Liver (tissue), 3 donors: ENCODE results near the gene SLC7A14.

Experiments
- ATF3 ChIP-seq: IDR thresholded peaks from 2 replicates; pipeline ENCODE4 v1.6.1; 2016; ENCODE audit warnings: antibody characterized with exemption
- CTCF ChIP-seq: fragments of 150-350 bp; IDR thresholded peaks from 2 replicates; pipeline ENCODE4 v1.5.1; 2017; ENCODE audit warnings: improper control_type of control experiment, low read depth, low read length; ENCODE audit not compliant: missing input control
- EGR1 ChIP-seq, 2 donors: IDR thresholded peaks; 2 replicates each; pipeline ENCODE4 v1.6.1; 2016 to 2018; ENCODE audit warnings: antibody characterized with exemption in 2 of 2, low read depth in 2 of 2
- GABPA ChIP-seq, 2 donors: IDR thresholded peaks in 1 of 2; conservative IDR thresholded peaks in 1 of 2; 2 replicates each; pipeline ENCODE4 v1.6.1; 2016; ENCODE audit warnings: antibody characterized with exemption in 2 of 2, mild to moderate bottlenecking in 1 of 2, moderate library complexity in 1 of 2
- MAX ChIP-seq: IDR thresholded peaks from 2 replicates; pipeline ENCODE4 v1.6.1; 2016; ENCODE audit warnings: antibody characterized with exemption
- RAD21 ChIP-seq, 2 donors: IDR thresholded peaks; 2 replicates each; pipeline ENCODE4 v1.6.1; 2016; ENCODE audit warnings: antibody characterized with exemption in 2 of 2, mild to moderate bottlenecking in 2 of 2
- SP1 ChIP-seq: IDR thresholded peaks from 2 replicates; pipeline ENCODE4 v1.6.1; 2018; ENCODE audit warnings: antibody characterized with exemption, mild to moderate bottlenecking
- TAF1 ChIP-seq: conservative IDR thresholded peaks from 2 replicates; pipeline ENCODE4 v1.6.1; 2016; ENCODE audit warnings: antibody characterized with exemption, mild to moderate bottlenecking
- donor health status: healthy.
- donor health status: healthy.

- TF ChIP-seq CTCF = no peak
- TF ChIP-seq GABPA (IDR thresholded peaks at IDR 0.05 in 1 of 2, conservative IDR thresholded peaks at IDR 0.05 in 1 of 2) = no peak
- no peak for TF ChIP-seq EGR1 (IDR thresholded peaks at IDR 0.05; ENCODE audit: low read depth in 2 of 2)
- TF ChIP-seq MAX = no peak
- no peak for TF ChIP-seq TAF1
- TF ChIP-seq RAD21 (IDR thresholded peaks at IDR 0.05) = no peak
- no peak for TF ChIP-seq ATF3
- TF ChIP-seq SP1 = no peak
These were observed 94.0 kb downstream of the SLC7A14 start for GRCh38 chr3:170491901-170492300.
